Measurements from ENCODE around the gene MAGEA12.
"Not testable (repeated sequence)": the region's sequence is repeated elsewhere in the genome, so short reads cannot be mapped to it uniquely, and the experiment has no call there.

The MAGEA12 gene

DNA sequence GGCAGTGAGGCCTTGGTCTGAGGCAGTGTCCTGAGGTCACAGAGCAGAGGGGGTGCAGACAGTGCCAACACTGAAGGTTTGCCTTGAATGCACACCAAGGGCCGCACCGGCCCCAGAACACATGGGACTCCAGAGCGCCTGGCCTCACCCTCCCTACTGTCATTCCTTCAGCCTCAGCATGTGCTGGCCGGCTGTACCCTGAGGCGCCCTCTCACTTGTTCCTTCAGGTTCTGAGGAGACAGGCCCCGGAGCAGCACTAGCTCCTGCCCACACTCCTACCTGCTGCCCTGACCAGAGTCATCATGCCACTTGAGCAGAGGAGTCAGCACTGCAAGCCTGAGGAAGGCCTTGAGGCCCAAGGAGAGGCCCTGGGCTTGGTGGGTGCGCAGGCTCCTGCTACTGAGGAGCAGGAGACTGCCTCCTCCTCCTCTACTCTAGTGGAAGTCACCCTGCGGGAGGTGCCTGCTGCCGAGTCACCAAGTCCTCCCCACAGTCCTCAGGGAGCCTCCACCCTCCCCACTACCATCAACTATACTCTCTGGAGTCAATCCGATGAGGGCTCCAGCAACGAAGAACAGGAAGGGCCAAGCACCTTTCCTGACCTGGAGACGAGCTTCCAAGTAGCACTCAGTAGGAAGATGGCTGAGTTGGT, 2.4 kb downstream of the MAGEA12 start:
- no peak overlapping the region for H3K4me3 ChIP-seq (ENCODE audit: low read length)
- H3K9ac ChIP-seq (ENCODE audit: low read length): no peak overlapping the region
- H3K27ac ChIP-seq (ENCODE audit: low read depth, low read length): no peak overlapping the region
- no peaks in the 10 kb centered on the region for H3K4me1 ChIP-seq (ENCODE audit: control insufficient read depth, insufficient read depth, low read length)
- H3K36me3 ChIP-seq (ENCODE audit: control insufficient read depth, insufficient read depth, low read length): no peaks in the 10 kb centered on the region
- no peaks in the 10 kb centered on the region for H3K27me3 ChIP-seq (ENCODE audit: control insufficient read depth, insufficient read depth, low read length)

DNA sequence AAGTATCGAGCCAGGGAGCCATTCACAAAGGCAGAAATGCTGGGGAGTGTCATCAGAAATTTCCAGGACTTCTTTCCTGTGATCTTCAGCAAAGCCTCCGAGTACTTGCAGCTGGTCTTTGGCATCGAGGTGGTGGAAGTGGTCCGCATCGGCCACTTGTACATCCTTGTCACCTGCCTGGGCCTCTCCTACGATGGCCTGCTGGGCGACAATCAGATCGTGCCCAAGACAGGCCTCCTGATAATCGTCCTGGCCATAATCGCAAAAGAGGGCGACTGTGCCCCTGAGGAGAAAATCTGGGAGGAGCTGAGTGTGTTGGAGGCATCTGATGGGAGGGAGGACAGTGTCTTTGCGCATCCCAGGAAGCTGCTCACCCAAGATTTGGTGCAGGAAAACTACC, 3.0 kb downstream of the MAGEA12 start:
- H3K27me3 ChIP-seq (ENCODE audit: control insufficient read depth, insufficient read depth, low read length); H3K27ac ChIP-seq (ENCODE audit: low read depth, low read length); H3K9ac ChIP-seq (ENCODE audit: low read length); H3K4me3 ChIP-seq (ENCODE audit: low read length); H3K36me3 ChIP-seq (ENCODE audit: control insufficient read depth, insufficient read depth, low read length); H3K4me1 ChIP-seq (ENCODE audit: control insufficient read depth, insufficient read depth, low read length): not testable (repeated sequence)

DNA sequence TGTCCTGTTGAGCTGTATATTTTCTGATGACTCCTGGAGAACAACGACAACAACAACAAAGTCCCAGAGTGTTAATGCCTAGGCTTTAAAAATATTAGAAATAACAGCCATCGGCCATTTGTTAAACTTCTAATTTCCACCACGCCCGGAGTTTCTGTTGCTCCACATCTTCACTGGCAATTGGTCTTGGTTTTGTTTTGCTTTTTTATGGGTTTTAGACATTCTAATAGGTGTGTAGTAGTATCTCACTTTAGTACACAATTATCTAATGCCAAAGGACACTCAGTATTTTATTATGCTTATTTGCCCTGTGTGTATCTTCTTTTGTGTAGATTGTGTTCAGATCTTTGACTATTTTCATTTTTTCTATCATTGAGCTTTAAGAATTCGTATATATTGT, 5.0 kb downstream of the MAGEA12 start:
- no peak overlapping the region for H3K9ac ChIP-seq (ENCODE audit: low read length)
- no peaks in the 10 kb centered on the region for H3K27me3 ChIP-seq (ENCODE audit: control insufficient read depth, insufficient read depth, low read length)
- H3K36me3 ChIP-seq (ENCODE audit: control insufficient read depth, insufficient read depth, low read length): no peaks in the 10 kb centered on the region
- no peaks in the 10 kb centered on the region for H3K4me1 ChIP-seq (ENCODE audit: control insufficient read depth, insufficient read depth, low read length)
- H3K27ac ChIP-seq (ENCODE audit: low read depth, low read length): no peak overlapping the region
- H3K4me3 ChIP-seq (ENCODE audit: low read length): no peak overlapping the region

DNA sequence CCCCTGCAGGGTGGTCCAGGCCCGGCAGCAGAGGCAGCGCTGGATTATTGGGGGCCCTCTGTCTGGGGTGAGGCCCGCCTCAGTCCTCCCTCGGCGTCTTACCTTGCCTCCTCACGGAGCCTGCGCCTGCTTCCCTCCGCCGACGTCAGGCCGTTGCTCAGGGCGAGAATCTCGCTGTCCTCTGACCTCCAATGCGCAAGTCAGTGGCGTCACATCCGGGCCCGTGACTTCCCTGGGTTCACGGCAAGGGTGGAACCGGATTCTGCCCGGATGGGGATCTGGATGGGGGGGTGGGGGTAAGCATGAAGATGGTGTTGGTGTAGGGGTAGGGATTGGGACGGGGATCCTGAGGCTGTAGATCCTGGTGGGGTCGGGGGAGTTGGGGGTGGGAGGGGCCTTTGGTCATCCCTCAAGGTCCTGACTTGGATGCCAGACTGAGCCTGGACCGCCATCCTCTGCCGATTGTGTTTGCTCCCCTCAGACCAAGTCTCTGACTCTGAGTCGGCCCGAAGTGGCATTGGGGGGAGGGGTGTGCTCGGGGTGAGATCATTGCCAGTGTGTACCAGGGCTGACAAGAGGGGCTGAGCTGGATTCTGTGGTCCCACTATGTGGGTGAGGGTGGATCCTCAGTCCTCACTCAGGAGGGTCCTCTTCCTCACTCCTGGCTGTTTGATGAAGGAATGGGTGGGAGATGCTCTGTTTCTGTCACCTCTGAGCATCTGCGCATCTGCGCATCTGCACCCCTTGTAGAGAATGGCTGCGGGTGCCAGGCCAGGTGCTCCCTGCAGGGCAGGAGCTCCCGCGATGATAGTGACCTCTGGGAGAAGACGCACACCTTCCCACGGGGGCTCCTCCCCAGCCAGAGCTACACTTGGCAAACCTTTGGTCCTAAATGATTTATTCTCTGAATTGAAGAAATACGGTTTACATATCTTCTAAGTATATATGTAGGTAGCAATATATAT, 20.4 kb downstream of the MAGEA12 start, which contains the start of gene MAGEA2:
Gene MAGEA2, minus strand, starts transcription at position 157 of the 965 bp plus-strand sequence. CDS start 2,479 bp downstream, outside the sequence.
- not testable (repeated sequence) for H3K27ac ChIP-seq (ENCODE audit: low read depth, low read length); H3K4me3 ChIP-seq (ENCODE audit: low read length); H3K36me3 ChIP-seq (ENCODE audit: control insufficient read depth, insufficient read depth, low read length); H3K4me1 ChIP-seq (ENCODE audit: control insufficient read depth, insufficient read depth, low read length); H3K27me3 ChIP-seq (ENCODE audit: control insufficient read depth, insufficient read depth, low read length); H3K9ac ChIP-seq (ENCODE audit: low read length)

DNA sequence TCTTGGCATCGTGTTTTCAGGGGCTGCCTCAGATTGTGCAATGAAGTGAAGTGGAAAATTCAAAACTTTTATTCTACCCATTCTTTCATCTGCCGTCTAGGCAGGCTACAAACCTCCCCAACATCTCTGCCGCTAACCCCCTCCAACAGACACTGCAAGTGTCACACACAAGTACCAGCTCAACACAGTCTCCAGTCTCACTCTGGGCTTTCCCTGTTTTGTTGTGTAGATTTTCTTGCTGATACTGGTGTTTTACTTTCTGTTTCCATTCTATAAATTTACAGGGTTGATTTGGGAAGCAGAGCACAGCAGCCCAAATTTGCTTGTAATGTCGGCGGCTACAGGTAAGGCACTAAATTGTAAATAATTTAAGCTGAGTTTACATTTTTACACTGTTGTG, 21.3 kb downstream of the MAGEA12 start:
- H3K36me3 ChIP-seq (ENCODE audit: control insufficient read depth, insufficient read depth, low read length); H3K27ac ChIP-seq (ENCODE audit: low read depth, low read length); H3K27me3 ChIP-seq (ENCODE audit: control insufficient read depth, insufficient read depth, low read length); H3K9ac ChIP-seq (ENCODE audit: low read length); H3K4me1 ChIP-seq (ENCODE audit: control insufficient read depth, insufficient read depth, low read length); H3K4me3 ChIP-seq (ENCODE audit: low read length): not testable (repeated sequence)

DNA sequence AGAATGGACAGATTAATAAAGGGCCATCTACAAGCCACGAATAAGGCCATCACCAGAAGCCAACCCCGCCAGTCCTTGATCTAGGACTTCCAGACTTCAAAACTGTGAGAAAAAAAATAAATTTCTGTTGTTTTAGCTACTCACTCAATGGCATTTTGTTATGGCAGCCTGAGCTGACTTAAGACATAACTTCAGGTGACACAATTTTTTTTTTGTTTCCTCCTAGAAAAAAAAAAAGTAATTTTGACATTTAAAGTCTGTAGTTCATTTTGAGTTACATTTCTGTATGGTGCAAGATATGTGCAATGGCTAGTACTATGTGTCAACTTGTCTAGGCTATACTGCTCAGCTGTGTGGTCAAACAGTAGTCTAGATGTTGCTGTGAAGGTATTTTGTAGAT, 25.4 kb downstream of the MAGEA12 start, which contains the start of gene CSAG3:
Gene CSAG3, plus strand, starts transcription at position 301 of the 400 bp plus-strand sequence.
- not testable (repeated sequence) for H3K27ac ChIP-seq (ENCODE audit: low read depth, low read length); H3K4me1 ChIP-seq (ENCODE audit: control insufficient read depth, insufficient read depth, low read length); H3K4me3 ChIP-seq (ENCODE audit: low read length); H3K36me3 ChIP-seq (ENCODE audit: control insufficient read depth, insufficient read depth, low read length); H3K9ac ChIP-seq (ENCODE audit: low read length); H3K27me3 ChIP-seq (ENCODE audit: control insufficient read depth, insufficient read depth, low read length)

DNA sequence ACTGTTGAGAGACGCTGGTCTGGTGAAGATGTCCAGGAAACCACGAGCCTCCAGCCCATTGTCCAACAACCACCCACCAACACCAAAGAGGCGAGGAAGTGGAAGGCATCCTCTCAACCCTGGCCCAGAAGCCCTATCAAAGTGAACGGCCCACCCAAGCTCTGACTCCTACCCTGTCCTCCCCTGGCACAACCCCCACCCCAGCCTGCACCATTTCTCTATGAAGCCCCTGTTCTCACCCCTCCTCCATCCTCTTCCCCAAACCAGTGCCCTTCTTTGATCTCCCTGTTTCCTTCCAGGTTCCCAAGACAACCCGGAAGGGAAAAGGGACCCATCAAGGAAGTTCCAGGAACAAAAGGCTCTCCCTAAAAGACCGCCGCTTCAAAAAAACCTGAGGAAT, 26.0 kb downstream of the MAGEA12 start:
- not testable (repeated sequence) for H3K36me3 ChIP-seq (ENCODE audit: control insufficient read depth, insufficient read depth, low read length); H3K27ac ChIP-seq (ENCODE audit: low read depth, low read length); H3K9ac ChIP-seq (ENCODE audit: low read length); H3K4me3 ChIP-seq (ENCODE audit: low read length); H3K27me3 ChIP-seq (ENCODE audit: control insufficient read depth, insufficient read depth, low read length); H3K4me1 ChIP-seq (ENCODE audit: control insufficient read depth, insufficient read depth, low read length)

DNA sequence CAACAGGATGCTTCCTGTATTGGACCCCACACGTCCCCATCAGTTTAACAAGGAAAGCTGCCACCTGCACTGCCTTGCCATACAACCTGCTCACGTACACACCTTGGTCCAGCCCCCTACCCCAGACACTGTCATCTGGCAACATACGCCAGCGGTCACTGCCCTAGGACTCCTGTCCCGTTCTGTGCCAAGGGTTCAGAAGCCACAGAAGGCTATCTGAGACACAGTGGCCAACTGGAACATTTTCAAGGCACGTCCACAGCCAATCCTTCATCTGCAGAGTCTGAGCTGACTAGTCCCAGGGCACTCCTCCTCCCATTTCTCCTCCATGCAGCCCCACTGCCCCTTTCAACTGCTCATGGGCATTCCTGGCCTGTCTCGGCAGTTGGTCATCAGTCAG, 28.0 kb downstream of the MAGEA12 start:
- not testable (repeated sequence) for H3K36me3 ChIP-seq (ENCODE audit: control insufficient read depth, insufficient read depth, low read length); H3K27ac ChIP-seq (ENCODE audit: low read depth, low read length); H3K4me1 ChIP-seq (ENCODE audit: control insufficient read depth, insufficient read depth, low read length); H3K27me3 ChIP-seq (ENCODE audit: control insufficient read depth, insufficient read depth, low read length); H3K4me3 ChIP-seq (ENCODE audit: low read length); H3K9ac ChIP-seq (ENCODE audit: low read length)

DNA sequence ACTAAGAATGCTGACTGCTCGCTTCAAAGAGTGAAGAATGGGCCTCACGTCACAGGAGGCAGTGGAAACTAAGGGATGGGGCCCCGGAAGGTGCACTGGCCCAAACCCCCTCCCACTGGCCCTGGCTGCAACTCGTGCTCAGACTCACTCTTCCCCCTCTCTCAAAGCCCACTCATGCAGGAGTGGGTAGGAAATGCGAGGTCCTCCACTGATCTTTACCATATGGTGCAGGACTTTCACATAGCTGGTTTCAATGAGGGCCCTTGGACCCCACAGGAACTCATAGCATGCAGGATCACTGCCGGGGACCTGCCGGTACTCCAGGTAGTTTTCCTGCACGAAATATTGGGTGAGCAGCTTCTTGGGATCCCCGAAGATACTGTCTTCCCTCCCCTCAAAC, 33.0 kb downstream of the MAGEA12 start:
- H3K36me3 ChIP-seq (ENCODE audit: control insufficient read depth, insufficient read depth, low read length); H3K4me1 ChIP-seq (ENCODE audit: control insufficient read depth, insufficient read depth, low read length); H3K27ac ChIP-seq (ENCODE audit: low read depth, low read length); H3K4me3 ChIP-seq (ENCODE audit: low read length); H3K9ac ChIP-seq (ENCODE audit: low read length); H3K27me3 ChIP-seq (ENCODE audit: control insufficient read depth, insufficient read depth, low read length): not testable (repeated sequence)

DNA sequence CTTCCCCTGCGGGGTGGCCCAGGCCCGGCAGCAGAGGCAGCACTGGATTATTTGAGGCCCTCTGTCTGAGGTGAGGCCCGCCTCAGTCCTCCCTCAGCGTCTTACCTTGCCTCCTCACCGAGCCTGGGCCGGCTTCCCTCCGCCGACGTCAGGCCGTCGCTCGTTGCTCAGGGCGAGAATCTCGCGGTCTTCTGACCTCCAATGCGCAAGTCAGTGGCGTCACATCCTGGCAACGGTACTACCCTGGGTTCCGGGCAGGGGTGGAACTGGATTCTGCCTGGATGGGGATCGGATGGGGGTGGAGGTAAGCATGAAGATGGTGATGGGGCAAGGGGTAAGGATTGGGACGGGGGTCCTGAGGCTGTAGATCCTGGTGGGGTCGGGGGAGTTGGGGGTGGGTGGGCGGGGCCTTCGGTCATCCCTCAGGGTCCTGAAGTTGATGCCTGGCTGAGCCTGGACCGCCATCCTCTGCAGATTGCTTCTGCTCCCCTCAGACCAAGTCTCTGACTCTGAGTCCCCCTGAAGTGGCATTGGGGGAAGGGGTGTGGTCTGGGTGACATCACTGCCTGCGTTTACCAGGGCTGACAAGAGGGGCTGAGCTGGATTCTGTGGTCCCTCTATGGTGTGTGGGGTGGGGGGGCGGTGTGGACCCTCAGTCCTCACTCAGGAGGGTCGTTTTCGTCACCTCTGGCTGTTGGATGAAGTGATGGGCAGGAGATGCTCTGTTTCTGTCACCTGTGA, 36.2 kb downstream of the MAGEA12 start, which contains the start of gene MAGEA6:
Gene MAGEA6, minus strand, starts transcription at position 141 of the 741 bp plus-strand sequence. CDS start 2,039 bp downstream, outside the sequence.
- H3K9ac ChIP-seq (ENCODE audit: low read length); H3K36me3 ChIP-seq (ENCODE audit: control insufficient read depth, insufficient read depth, low read length); H3K27ac ChIP-seq (ENCODE audit: low read depth, low read length); H3K4me1 ChIP-seq (ENCODE audit: control insufficient read depth, insufficient read depth, low read length); H3K27me3 ChIP-seq (ENCODE audit: control insufficient read depth, insufficient read depth, low read length); H3K4me3 ChIP-seq (ENCODE audit: low read length): not testable (repeated sequence)

DNA sequence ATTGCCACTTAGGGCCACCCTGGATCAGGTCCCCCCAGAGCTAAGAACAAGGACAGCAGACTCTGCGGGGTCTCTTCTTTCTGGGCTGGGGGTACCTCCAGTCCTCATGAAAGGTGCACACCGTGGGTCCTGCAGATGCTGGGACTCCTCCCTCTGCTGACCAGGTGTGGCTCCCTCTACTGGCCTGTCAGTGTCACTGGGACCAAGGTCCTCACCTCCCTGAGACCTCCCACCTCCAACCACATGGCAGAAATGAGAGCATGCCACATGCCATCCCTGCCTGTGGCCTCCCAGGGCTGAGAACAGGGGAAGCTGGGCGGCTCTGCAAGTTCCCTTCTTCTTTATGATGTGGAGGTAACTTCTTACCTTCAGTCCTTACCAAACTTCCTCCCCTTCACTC, 53.5 kb downstream of the MAGEA12 start:
- H3K4me1 ChIP-seq (ENCODE audit: control insufficient read depth, insufficient read depth, low read length); H3K9ac ChIP-seq (ENCODE audit: low read length); H3K27ac ChIP-seq (ENCODE audit: low read depth, low read length); H3K27me3 ChIP-seq (ENCODE audit: control insufficient read depth, insufficient read depth, low read length); H3K4me3 ChIP-seq (ENCODE audit: low read length); H3K36me3 ChIP-seq (ENCODE audit: control insufficient read depth, insufficient read depth, low read length): not testable (repeated sequence)
